ENCODE data around the gene POLD3. TPM values are rescaled to one million over a fixed set of nuclear protein-coding genes. Genes with fewer than 3 reads are reported as not detected.

POLD3 gene
- total and polyA plus RNA-seq, 8 donors = 4.7 to 85.7 (median 15.4) TPM

GRCh38 chr11:74689666-74690065, 97.3 kb downstream of the POLD3 start:
- intact Hi-C loops (cut with DNase I; ENCODE audit: low total_unique reads) = no loop called here
- no peaks in the 10 kb centered on the region for H3K36me3 ChIP-seq
- no peak overlapping the region for H3K27ac ChIP-seq
- 94 to 98% (median 97%) methylated on average over 4 of the region's 4 CpGs for WGBS, 5 donors
- H3K27me3 ChIP-seq = no peaks in the 10 kb centered on the region
- H3K9me3 ChIP-seq = no peaks in the 10 kb centered on the region
- TF ChIP-seq EP300 (IDR thresholded peaks at IDR 0.05) (no peak), CTCF (IDR thresholded peaks at IDR 0.05) (no peak), POLR2AphosphoS5 (IDR thresholded peaks at IDR 0.05) (no peak), POLR2A (IDR thresholded peaks at IDR 0.05) (no peak)
- no peak overlapping the region for H3K4me3 ChIP-seq
- no peak for DNase-seq
- peaks cover 0 to 21% (median 3%) of the 10 kb centered on the region in 4 donors for H3K4me1 ChIP-seq

GRCh38 chr11:74691755-74692154, 99.4 kb downstream of the POLD3 start:
- intact Hi-C loops (cut with DNase I; ENCODE audit: low total_unique reads) = no loop called here
- WGBS, 5 donors = 64 to 75% (median 68%) methylated on average over 4 of the region's 4 CpGs
- no peak for DNase-seq
- Histone ChIP-seq H3K27ac (no peak overlapping the region), H3K4me1 (peaks cover 0 to 31% (median 15%) of the 10 kb centered on the region in 4 donors), H3K36me3 (no peaks in the 10 kb centered on the region), H3K9me3 (no peaks in the 10 kb centered on the region), H3K4me3 (no peak overlapping the region), H3K27me3 (no peaks in the 10 kb centered on the region)
- TF ChIP-seq EP300 (IDR thresholded peaks at IDR 0.05) = no peak
- TF ChIP-seq CTCF (IDR thresholded peaks at IDR 0.05) = no peak
- no peak for TF ChIP-seq POLR2A (IDR thresholded peaks at IDR 0.05)
- no peak for TF ChIP-seq POLR2AphosphoS5 (IDR thresholded peaks at IDR 0.05)

Small RNA genes within 50 kb of the gene (small RNA-seq; reads per million reads assigned to genes)
- gene RANP3 = 0 reads per million in 4 donors
- 0 reads per million in 4 donors for gene RN7SKP297

Other genes starting within 250 kb of the POLD3 start
- gene PGM2L1, start 194.1 kb upstream of the POLD3 start, total RNA-seq = 10 to 100 TPM in 1 of 5 donors, 1 to 10 TPM in 3, under 1 TPM in 1; under 0.01 to 12.5 (median 4.1) TPM
- gene PGM2L1, start 194.1 kb upstream of the POLD3 start, polyA plus RNA-seq = 1 to 10 TPM in 1 of 3 donors, under 1 TPM in 2; 0.46 to 2.3 (median 0.70) TPM
- 10 to 100 TPM in 3 of 5 donors, 1 to 10 TPM in 2; 3.6 to 35.1 (median 11.7) TPM for gene KCNE3, start 125.0 kb upstream of the POLD3 start, total RNA-seq
- 10 to 100 TPM in 1 of 3 donors, 1 to 10 TPM in 2; 5.8 to 14.4 (median 9.5) TPM for gene KCNE3, start 125.0 kb upstream of the POLD3 start, polyA plus RNA-seq
- 10 to 100 TPM in 2 of 5 donors, 1 to 10 TPM in 1, under 1 TPM in 1, not detected in 1; 0.45 to 32.0 (median 10.9) TPM for gene LIPT2, start 98.9 kb upstream of the POLD3 start, total RNA-seq
- gene LIPT2, start 98.9 kb upstream of the POLD3 start, polyA plus RNA-seq = 1 to 10 TPM; 1.6 to 3.1 (median 1.8) TPM
- 10 to 100 TPM in 2 of 5 donors, 1 to 10 TPM in 2, under 1 TPM in 1; 0.92 to 14.6 (median 7.2) TPM for gene CHRDL2, start 138.8 kb downstream of the POLD3 start, total RNA-seq
- 10 to 100 TPM in 1 of 3 donors, 1 to 10 TPM in 1, not detected in 1; 5.4 to 38.4 TPM for gene CHRDL2, start 138.8 kb downstream of the POLD3 start, polyA plus RNA-seq
- 10 to 100 TPM in 3 of 5 donors, 1 to 10 TPM in 2; 7.0 to 28.1 (median 14.5) TPM for gene RNF169, start 156.3 kb downstream of the POLD3 start, total RNA-seq
- gene RNF169, start 156.3 kb downstream of the POLD3 start, polyA plus RNA-seq = 1 to 10 TPM; 2.1 to 2.9 (median 2.6) TPM

All from stomach (tissue), 9 donors.